ENCODE measurements around the gene C2CD2L. TPM values are rescaled to one million over a fixed set of nuclear protein-coding genes. Genes with fewer than 3 reads are reported as not detected.

Gene C2CD2L
- total and polyA plus RNA-seq, 2 of the 13 experiments (the other 11 are each of a cell fraction or from before 2014, with no cell fraction given): 3.7 to 5.5 TPM

DNA sequence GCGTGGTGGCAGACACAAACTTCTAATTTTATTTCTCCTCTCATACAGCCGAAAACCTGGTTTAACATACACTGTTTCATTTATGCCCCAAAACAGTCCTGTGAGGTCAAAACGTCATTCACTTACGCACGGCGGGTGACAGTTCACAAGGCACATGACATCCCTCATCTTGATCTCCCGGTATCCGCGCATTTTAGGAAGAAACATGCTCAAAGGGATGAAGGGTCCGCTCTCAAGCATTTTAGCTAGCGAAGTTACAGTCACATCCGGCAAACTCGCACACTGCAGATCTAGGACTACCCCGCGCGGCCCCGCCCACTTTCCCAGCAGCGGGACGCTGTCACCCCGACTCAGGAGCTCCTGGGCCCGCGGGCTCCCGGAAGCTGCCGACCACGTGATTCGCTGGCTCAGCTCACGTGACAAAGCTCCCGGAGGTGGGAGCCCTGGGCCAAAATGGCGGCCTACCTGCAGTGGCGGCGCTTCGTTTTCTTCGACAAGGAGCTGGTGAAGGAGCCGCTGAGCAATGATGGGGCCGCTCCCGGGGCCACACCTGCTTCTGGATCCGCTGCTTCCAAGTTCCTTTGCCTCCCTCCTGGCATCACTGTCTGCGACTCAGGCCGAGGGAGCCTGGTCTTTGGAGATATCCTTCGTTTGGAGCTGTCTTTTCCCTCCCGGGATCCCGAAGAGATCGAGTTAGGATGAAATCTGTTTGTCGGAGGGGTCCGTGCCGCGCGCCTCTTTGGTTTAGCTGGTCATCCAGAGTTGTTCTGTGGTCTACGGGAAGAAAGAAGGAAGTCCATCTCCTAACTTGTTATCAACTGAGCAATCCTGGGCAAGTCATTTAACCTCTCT, 39.5 kb upstream of the C2CD2L start, which contains the start of gene VPS11 (continued):
- TF ChIP-seq ZNF724P (CRISPR knock-in tag; IDR thresholded peaks at IDR 0.05; ENCODE audit: borderline replicate concordance): no peak
- TF ChIP-seq, protein P1, sequence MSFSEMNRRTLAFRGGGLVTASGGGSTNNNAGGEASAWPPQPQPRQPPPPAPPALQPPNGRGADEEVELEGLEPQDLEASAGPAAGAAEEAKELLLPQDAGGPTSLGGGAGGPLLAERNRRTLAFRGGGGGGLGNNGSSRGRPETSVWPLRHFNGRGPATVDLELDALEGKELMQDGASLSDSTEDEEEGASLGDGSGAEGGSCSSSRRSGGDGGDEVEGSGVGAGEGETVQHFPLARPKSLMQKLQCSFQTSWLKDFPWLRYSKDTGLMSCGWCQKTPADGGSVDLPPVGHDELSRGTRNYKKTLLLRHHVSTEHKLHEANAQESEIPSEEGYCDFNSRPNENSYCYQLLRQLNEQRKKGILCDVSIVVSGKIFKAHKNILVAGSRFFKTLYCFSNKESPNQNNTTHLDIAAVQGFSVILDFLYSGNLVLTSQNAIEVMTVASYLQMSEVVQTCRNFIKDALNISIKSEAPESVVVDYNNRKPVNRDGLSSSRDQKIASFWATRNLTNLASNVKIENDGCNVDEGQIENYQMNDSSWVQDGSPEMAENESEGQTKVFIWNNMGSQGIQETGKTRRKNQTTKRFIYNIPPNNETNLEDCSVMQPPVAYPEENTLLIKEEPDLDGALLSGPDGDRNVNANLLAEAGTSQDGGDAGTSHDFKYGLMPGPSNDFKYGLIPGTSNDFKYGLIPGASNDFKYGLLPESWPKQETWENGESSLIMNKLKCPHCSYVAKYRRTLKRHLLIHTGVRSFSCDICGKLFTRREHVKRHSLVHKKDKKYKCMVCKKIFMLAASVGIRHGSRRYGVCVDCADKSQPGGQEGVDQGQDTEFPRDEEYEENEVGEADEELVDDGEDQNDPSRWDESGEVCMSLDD (CRISPR knock-in tag; IDR thresholded peaks at IDR 0.05; ENCODE audit: borderline replicate concordance): no peak
- TF ChIP-seq SOX13 (IDR thresholded peaks at IDR 0.05): 0 out of 2 replicates have a peak, but pooled peaks have one; percentile 9
- TF ChIP-seq SOX13 (CRISPR knock-in tag; conservative IDR thresholded peaks at IDR 0.05 in 1 of 2, IDR thresholded peaks at IDR 0.05 in 1 of 2): peak in 1 of 2 experiments; percentile 45; a peak in 2 of 4 replicates
- TF ChIP-seq ZC3H4 (CRISPR knock-in tag; IDR thresholded peaks at IDR 0.05; ENCODE audit: borderline replicate concordance): no peak
- TF ChIP-seq, protein P2, sequence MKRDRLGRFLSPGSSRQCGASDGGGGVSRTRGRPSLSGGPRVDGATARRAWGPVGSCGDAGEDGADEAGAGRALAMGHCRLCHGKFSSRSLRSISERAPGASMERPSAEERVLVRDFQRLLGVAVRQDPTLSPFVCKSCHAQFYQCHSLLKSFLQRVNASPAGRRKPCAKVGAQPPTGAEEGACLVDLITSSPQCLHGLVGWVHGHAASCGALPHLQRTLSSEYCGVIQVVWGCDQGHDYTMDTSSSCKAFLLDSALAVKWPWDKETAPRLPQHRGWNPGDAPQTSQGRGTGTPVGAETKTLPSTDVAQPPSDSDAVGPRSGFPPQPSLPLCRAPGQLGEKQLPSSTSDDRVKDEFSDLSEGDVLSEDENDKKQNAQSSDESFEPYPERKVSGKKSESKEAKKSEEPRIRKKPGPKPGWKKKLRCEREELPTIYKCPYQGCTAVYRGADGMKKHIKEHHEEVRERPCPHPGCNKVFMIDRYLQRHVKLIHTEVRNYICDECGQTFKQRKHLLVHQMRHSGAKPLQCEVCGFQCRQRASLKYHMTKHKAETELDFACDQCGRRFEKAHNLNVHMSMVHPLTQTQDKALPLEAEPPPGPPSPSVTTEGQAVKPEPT (CRISPR knock-in tag; IDR thresholded peaks at IDR 0.05; ENCODE audit: low read depth): 0 out of 2 replicates have a peak, but pooled peaks have one; percentile 34
- TF ChIP-seq EZH2 (conservative IDR thresholded peaks at IDR 0.05; ENCODE audit: low read depth, low read length): no peak
- TF ChIP-seq RAD21 (CRISPR knock-in tag; IDR thresholded peaks at IDR 0.05): no peak
- peak; percentile 40; the same call in 1 of the 2 replicates for TF ChIP-seq KDM5B (CRISPR knock-in tag; IDR thresholded peaks at IDR 0.05; ENCODE audit: borderline replicate concordance)
- TF ChIP-seq ZMYM3 (CRISPR knock-in tag; IDR thresholded peaks at IDR 0.05): no peak; the same call in 1 of the 2 replicates
- TF ChIP-seq NFE2 (CRISPR knock-in tag; IDR thresholded peaks at IDR 0.05): no peak
- no peak for TF ChIP-seq FOSL1 (CRISPR knock-in tag; IDR thresholded peaks at IDR 0.05; ENCODE audit: borderline replicate concordance)
- 0 out of 2 replicates have a peak, but pooled peaks have one; percentile 42 for TF ChIP-seq ZNF205 (CRISPR knock-in tag; IDR thresholded peaks at IDR 0.05)
- no peak for TF ChIP-seq ELF4 (CRISPR knock-in tag; IDR thresholded peaks at IDR 0.05; ENCODE audit: borderline replicate concordance)
- no peak for TF ChIP-seq JUND (CRISPR knock-in tag; IDR thresholded peaks at IDR 0.05)
- no peak for TF ChIP-seq LCORL (IDR thresholded peaks at IDR 0.05)
- peak; percentile 68; the same call in 1 of the 2 replicates for TF ChIP-seq LCORL (CRISPR knock-in tag; IDR thresholded peaks at IDR 0.05)
- TF ChIP-seq HNRNPUL1 (IDR thresholded peaks at IDR 0.05; ENCODE audit: low read depth, low read length): no peak
- TF ChIP-seq, protein P3, sequence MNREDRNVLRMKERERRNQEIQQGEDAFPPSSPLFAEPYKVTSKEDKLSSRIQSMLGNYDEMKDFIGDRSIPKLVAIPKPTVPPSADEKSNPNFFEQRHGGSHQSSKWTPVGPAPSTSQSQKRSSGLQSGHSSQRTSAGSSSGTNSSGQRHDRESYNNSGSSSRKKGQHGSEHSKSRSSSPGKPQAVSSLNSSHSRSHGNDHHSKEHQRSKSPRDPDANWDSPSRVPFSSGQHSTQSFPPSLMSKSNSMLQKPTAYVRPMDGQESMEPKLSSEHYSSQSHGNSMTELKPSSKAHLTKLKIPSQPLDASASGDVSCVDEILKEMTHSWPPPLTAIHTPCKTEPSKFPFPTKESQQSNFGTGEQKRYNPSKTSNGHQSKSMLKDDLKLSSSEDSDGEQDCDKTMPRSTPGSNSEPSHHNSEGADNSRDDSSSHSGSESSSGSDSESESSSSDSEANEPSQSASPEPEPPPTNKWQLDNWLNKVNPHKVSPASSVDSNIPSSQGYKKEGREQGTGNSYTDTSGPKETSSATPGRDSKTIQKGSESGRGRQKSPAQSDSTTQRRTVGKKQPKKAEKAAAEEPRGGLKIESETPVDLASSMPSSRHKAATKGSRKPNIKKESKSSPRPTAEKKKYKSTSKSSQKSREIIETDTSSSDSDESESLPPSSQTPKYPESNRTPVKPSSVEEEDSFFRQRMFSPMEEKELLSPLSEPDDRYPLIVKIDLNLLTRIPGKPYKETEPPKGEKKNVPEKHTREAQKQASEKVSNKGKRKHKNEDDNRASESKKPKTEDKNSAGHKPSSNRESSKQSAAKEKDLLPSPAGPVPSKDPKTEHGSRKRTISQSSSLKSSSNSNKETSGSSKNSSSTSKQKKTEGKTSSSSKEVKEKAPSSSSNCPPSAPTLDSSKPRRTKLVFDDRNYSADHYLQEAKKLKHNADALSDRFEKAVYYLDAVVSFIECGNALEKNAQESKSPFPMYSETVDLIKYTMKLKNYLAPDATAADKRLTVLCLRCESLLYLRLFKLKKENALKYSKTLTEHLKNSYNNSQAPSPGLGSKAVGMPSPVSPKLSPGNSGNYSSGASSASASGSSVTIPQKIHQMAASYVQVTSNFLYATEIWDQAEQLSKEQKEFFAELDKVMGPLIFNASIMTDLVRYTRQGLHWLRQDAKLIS (CRISPR knock-in tag; IDR thresholded peaks at IDR 0.05): 0 out of 2 replicates have a peak, but pooled peaks have one; percentile 68
- TF ChIP-seq MTA3 (CRISPR knock-in tag; IDR thresholded peaks at IDR 0.05): no peak
- peak; percentile 54 for TF ChIP-seq ASH2L (IDR thresholded peaks at IDR 0.05; ENCODE audit: insufficient read length, low read depth, low read length)

All from HepG2 (cell line).